Gastroesophageal sphincter (tissue), 3 donors: Measurements from ENCODE around the gene DCDC1.

ENCODE experiments used
- CTCF ChIP-seq, 4 experiments: fragments of 200-600 bp in 2 of 4; fragments of 450-650 bp in 2 of 4; sonication (generic) in 1 of 4; IDR thresholded peaks; one replicate each; pipeline ENCODE4 v1.5.1; 2017 to 2019; ENCODE audit warnings: antibody characterized with exemption in 4 of 4, mild to moderate bottlenecking in 2 of 4, moderate library complexity in 2 of 4
- POLR2A ChIP-seq, 2 donors: fragments of 450-650 bp; IDR thresholded peaks; one replicate each; pipeline ENCODE4 v1.6.1; 2017; ENCODE audit warnings: antibody characterized with exemption in 2 of 2, mild to moderate bottlenecking in 2 of 2, moderate library complexity in 1 of 2
- POLR2AphosphoS5 ChIP-seq: sonication (generic); formaldehyde crosslinking; IDR thresholded peaks from one replicate; pipeline ENCODE4 v1.6.1; 2017; ENCODE audit warnings: antibody characterized with exemption

- TF ChIP-seq CTCF (IDR thresholded peaks at IDR 0.05) (no peak), POLR2A (IDR thresholded peaks at IDR 0.05) (no peak), POLR2AphosphoS5 (no peak)
Measured at GRCh38 chr11:31106326-31106725, 263.2 kb downstream of the DCDC1 start.
